ENCODE data around the gene SLC6A6.

The SLC6A6 gene

DNA sequence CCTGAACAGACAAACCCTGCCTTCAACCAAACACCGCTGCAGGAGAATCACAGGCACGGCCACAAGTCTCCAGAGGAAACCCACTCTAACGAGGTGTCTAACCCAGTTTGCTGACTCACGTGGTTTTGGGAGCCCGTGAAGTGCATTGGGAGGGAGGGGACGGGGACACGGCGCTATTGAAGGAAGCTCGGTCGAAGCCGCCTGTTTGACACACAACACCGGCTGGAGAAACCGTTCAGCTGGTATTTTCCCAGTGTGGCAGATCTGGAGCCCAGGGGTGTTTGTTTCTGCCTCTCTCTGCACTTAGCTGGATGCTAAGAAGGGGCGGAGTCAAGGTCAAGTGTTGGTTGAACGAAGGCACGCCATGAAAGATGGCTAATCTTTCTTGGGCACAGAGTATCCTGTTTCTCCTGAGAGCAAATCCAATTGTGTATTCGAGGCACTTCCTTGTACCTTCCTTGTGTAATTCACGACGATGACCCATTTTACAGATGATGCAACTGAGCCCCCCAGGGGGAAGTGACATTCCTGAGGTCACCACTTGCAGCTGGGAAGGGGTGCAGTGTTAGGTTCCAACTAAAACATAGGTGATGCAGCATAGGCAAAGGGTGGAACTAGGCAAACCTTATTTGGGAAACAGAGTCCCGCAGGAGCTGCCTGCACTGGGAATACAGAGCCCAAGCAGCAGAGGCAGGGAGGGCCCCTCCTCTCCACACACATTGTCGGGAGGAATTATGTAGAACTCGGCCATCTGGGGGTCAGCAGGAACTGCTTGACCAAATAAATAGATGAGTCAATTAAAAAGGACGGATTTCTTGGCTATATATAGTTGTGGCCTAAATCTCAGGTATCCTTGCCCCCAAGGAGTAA lies 22.5 kb downstream of the SLC6A6 start:
- Histone ChIP-seq H4K20me1 (ENCODE audit: insufficient read depth, low read length) (peaks cover 10% of the 10 kb centered on the region; the same call in 1 of the 2 replicates), H3K27ac (ENCODE audit: low read length) (no peak overlapping the region), H3K36me3 (ENCODE audit: insufficient read depth, low read length) (no peaks in the 10 kb centered on the region), H3K9me3 (ENCODE audit: insufficient read depth, low read length, severe bottlenecking) (no peaks in the 10 kb centered on the region), H3K79me2 (ENCODE audit: insufficient read depth, low read length) (no peaks in the 10 kb centered on the region; the same call in 1 of the 2 replicates), H3K4me2 (ENCODE audit: insufficient read depth, low read length) (no peak overlapping the region), H3K27me3 (ENCODE audit: insufficient read depth, low read length, poor library complexity) (no peaks in the 10 kb centered on the region), H3K4me1 (ENCODE audit: insufficient read depth, low read length) (no peaks in the 10 kb centered on the region; the same call in 1 of the 2 replicates), H3K9ac (ENCODE audit: low read depth, low read length) (no peak overlapping the region), H3K4me3 (ENCODE audit: low read depth in 1 of 2, low read length in 2 of 2) (no peak overlapping the region), H2AFZ (ENCODE audit: low read depth, low read length) (no peak overlapping the region)
- ATAC-seq (ENCODE audit: insufficient read depth, low read depth): peak; percentile 55
- peak; percentile 37 for DNase-seq
- no peak for TF ChIP-seq EZH2 (IDR thresholded peaks at IDR 0.05; ENCODE audit: borderline replicate concordance, low read depth, low read length, severe bottlenecking)
- TF ChIP-seq, protein P1, sequence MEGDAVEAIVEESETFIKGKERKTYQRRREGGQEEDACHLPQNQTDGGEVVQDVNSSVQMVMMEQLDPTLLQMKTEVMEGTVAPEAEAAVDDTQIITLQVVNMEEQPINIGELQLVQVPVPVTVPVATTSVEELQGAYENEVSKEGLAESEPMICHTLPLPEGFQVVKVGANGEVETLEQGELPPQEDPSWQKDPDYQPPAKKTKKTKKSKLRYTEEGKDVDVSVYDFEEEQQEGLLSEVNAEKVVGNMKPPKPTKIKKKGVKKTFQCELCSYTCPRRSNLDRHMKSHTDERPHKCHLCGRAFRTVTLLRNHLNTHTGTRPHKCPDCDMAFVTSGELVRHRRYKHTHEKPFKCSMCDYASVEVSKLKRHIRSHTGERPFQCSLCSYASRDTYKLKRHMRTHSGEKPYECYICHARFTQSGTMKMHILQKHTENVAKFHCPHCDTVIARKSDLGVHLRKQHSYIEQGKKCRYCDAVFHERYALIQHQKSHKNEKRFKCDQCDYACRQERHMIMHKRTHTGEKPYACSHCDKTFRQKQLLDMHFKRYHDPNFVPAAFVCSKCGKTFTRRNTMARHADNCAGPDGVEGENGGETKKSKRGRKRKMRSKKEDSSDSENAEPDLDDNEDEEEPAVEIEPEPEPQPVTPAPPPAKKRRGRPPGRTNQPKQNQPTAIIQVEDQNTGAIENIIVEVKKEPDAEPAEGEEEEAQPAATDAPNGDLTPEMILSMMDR (IDR thresholded peaks at IDR 0.05; ENCODE audit: borderline replicate concordance, extremely low read depth, low read length, poor library complexity, severe bottlenecking): no peak

DNA sequence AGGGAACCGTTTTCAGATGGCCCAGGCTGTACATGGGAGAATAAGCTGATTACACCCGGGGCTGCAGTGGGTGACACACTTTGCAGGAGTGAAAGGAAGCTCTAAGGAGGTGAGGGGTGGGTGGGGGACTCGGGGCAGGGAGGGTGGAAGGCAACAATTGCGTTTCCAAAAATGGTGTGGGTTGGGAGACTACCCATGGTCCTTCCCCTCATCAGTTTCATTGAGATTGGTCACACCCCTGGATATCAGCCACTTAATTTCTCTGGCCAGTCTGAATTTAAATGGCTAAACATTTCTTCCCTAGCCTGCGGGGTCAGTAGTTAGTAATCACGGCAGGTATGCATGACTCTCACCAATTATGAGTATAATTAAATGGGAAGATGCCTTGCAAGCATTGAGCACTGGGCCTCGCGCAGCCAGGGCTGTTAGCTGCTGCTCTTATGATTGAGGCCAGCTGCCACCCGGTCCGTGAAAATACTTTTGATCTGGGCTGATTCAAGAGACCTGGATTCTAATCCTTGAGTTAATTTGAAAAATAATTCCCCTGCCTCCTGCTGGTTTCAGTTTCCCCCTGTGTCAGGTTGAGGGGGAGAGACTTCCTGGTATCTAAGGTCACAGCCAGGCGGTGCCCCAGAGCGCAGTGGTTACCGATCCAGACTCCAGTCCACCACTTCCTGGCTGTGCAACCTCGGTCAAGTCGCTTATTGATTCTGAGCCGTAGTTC lies 23.3 kb downstream of the SLC6A6 start:
- Histone ChIP-seq H3K27ac (ENCODE audit: low read length) (no peak overlapping the region; the same call in 1 of the 2 replicates), H3K36me3 (ENCODE audit: insufficient read depth, low read length) (no peaks in the 10 kb centered on the region), H3K27me3 (ENCODE audit: insufficient read depth, low read length, poor library complexity) (no peaks in the 10 kb centered on the region), H3K9me3 (ENCODE audit: insufficient read depth, low read length, severe bottlenecking) (no peaks in the 10 kb centered on the region), H3K79me2 (ENCODE audit: insufficient read depth, low read length) (peaks cover 7% of the 10 kb centered on the region; the same call in 1 of the 2 replicates), H3K4me2 (ENCODE audit: insufficient read depth, low read length) (no peak overlapping the region), H4K20me1 (ENCODE audit: insufficient read depth, low read length) (peaks cover 10% of the 10 kb centered on the region; the same call in 1 of the 2 replicates), H3K4me3 (ENCODE audit: low read depth in 1 of 2, low read length in 2 of 2) (no peak overlapping the region), H2AFZ (ENCODE audit: low read depth, low read length) (no peak overlapping the region), H3K4me1 (ENCODE audit: insufficient read depth, low read length) (peaks cover 8% of the 10 kb centered on the region), H3K9ac (ENCODE audit: low read depth, low read length) (no peak overlapping the region)
- DNase-seq (peak; percentile 18), ATAC-seq (ENCODE audit: insufficient read depth, low read depth) (0 out of 3 replicates have a peak, but pooled peaks have one; percentile 31)
- TF ChIP-seq, protein P1 (IDR thresholded peaks at IDR 0.05; ENCODE audit: borderline replicate concordance, extremely low read depth, low read length, poor library complexity, severe bottlenecking): peak; percentile 11
- no peak for TF ChIP-seq EZH2 (IDR thresholded peaks at IDR 0.05; ENCODE audit: borderline replicate concordance, low read depth, low read length, severe bottlenecking)

DNA sequence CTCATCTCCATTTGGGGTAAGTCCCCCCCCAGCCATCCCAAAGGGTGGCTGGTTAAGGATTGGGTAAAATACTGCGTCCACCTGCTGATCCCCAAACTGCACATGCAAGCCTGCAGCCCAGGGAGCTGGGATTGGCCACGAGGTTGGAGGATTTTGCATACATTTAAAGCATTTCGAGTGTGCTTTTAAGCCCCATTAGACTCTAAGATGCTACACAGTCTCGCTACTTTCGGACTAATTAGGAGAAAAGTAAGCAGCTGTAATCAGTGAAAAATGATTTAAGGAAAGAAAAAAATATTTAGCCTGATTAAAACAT lies 23.9 kb downstream of the SLC6A6 start:
- no peak for TF ChIP-seq EZH2 (IDR thresholded peaks at IDR 0.05; ENCODE audit: borderline replicate concordance, low read depth, low read length, severe bottlenecking)
- TF ChIP-seq, protein P1 (IDR thresholded peaks at IDR 0.05; ENCODE audit: borderline replicate concordance, extremely low read depth, low read length, poor library complexity, severe bottlenecking): no peak
- Histone ChIP-seq H4K20me1 (ENCODE audit: insufficient read depth, low read length) (peaks cover 14% of the 10 kb centered on the region), H3K9ac (ENCODE audit: low read depth, low read length) (no peak overlapping the region), H3K27ac (ENCODE audit: low read length) (no peak overlapping the region), H3K4me3 (ENCODE audit: low read depth in 1 of 2, low read length in 2 of 2) (no peak overlapping the region), H3K4me1 (ENCODE audit: insufficient read depth, low read length) (peaks cover 13% of the 10 kb centered on the region), H3K36me3 (ENCODE audit: insufficient read depth, low read length) (no peaks in the 10 kb centered on the region), H2AFZ (ENCODE audit: low read depth, low read length) (no peak overlapping the region), H3K27me3 (ENCODE audit: insufficient read depth, low read length, poor library complexity) (no peaks in the 10 kb centered on the region), H3K9me3 (ENCODE audit: insufficient read depth, low read length, severe bottlenecking) (no peaks in the 10 kb centered on the region), H3K4me2 (ENCODE audit: insufficient read depth, low read length) (no peak overlapping the region), H3K79me2 (ENCODE audit: insufficient read depth, low read length) (peaks cover 8% of the 10 kb centered on the region; the same call in 1 of the 2 replicates)
- ATAC-seq (ENCODE audit: insufficient read depth, low read depth) (no peak), DNase-seq (no peak)
